GM18870 (cell line): Measurements from ENCODE around the gene GPSM1.
"Not testable (repeated sequence)": the region's sequence is repeated elsewhere in the genome, so short reads cannot be mapped to it uniquely, and the experiment has no call there.

Source experiments
- ATAC-seq: cut with Tn5 transposase; IDR thresholded peaks from one replicate; pipeline ENCODE4 v1.9.1; 2021; ENCODE audit warnings: moderate library complexity; ENCODE audit not compliant: unreplicated experiment

GPSM1 gene

GRCh38 chr9:136343121-136343883, 16.0 kb downstream of the GPSM1 start:
- no peak for ATAC-seq

DNA sequence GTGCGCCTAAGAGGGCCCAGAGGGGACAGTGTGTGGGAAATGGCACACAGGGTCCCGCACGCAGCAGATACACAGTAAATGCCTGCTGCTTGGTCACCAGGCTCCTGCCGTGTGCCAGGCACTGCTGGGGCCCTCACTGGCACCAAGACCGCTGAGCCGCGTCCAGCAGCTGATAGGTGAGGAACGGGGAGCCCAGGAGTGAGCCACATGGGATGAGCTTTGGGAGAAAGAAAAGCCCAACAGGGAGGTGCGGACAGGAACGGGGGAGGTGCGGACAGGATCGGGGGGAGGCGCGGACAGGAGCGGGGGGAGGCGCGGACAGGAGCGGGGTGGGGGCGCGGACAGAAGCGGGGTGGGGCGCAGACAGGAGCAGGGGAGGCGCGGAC, 16.5 kb downstream of the GPSM1 start:
- no peak for ATAC-seq

- no peak for ATAC-seq
Observed at GRCh38 chr9:136344544-136345280, 17.4 kb downstream of the GPSM1 start.

DNA sequence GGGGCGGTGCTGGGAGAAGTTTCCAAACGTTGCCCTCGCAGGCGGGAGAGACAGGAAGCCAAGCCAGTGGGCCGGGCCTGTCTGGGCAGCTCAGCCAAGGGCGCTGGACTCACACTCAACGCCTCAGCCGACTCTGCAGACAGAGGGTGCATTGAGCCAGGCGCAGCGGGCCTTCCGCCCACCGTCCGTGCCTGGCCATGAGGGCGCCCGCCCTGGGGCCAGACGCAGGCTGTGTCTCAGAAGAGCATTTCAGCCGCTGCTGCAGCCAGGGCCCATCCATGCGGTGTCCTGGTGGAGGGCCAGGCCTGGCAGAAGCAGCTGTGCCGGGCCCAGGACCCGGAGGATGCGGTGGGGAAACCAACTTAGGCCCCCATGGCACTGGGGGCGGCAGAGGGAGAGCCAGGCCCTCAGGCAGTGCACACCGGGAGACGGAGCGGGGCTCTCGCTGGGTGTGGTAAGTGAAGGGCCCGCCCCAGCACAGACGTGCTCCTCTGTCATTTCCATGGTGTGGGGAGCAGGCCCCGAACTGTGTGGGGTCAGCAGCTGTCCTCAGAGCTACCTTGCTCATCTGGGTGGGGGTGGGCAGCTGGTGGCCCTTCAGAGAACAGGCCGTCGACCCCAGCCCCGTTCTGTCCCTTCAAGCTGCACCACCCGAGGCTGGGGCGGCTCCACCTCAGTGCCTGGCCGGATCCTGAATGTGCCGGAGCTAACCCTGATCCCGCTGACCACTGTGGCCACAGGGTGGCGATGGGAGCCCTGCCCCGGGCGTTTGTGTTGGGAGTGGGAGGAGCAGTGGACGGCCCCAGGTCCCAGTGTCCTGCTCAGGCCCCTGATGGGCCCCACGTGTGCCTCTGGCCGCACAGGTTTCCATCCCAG, 18.2 kb downstream of the GPSM1 start:
- ATAC-seq = no peak

DNA sequence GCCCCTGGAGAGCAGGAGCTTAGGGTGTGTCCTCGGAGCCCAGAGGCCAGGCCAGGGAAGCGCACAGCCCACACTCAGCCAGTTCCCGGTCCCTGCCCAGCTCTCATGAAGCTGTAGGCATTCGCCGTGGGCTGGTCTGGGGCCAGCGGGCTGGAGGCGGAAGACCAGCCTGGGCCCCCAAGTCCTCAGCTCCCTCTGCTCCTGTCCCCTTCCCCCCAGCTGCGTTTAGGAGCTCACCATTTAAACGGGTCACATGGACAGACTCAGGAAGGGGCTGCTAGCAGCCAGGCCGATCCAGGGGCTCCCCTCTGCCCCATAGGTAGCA, 18.8 kb downstream of the GPSM1 start:
- no peak for ATAC-seq

DNA sequence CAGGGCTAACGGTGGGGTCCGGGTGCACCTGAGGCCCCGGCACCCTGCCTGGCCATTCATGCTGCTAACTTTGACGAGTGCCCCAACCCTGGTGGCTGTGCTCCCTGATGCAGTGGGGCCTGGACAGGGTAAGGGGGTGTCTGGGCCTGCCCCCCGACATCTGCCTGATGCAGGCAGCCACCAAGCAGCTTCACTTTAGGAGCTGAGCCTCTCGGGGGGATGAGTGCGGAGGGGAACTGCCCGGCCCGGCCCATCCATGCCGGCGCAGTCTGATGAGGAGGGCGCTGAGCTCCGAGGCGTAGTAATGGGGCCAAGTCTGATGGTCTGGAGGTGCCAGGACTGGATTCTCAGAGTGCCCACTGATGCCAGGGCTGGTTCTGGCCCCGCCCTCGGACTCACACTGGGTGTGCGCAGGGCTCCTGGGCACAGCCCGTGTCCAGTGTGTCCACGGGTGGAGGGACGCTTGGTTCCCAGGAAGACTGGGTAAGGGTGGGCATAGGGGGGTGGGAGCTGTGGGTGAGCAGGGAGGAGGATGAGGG, 19.7 kb downstream of the GPSM1 start:
- ATAC-seq = no peak

GRCh38 chr9:136347472-136348256, 20.3 kb downstream of the GPSM1 start:
- ATAC-seq = no peak

DNA sequence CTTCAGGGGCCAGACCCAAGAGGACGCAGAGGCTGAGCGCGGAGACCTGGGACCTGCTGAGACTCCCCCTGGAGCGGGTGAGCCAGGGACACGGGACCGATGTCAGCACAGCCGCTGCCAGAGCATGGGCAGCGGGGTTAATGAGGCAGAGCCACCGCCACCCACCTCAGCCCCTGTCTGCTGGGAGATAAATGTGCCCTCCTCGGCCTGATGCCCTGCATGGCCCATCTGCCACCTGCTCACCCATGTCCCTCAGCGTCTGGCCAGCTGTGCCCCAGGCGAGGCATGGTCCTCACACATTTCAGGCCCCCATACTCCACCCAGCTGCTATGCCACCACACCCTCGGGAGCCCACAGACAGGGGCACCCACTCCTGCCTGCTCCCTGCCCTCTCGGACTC, 21.4 kb downstream of the GPSM1 start:
- ATAC-seq = no peak

DNA sequence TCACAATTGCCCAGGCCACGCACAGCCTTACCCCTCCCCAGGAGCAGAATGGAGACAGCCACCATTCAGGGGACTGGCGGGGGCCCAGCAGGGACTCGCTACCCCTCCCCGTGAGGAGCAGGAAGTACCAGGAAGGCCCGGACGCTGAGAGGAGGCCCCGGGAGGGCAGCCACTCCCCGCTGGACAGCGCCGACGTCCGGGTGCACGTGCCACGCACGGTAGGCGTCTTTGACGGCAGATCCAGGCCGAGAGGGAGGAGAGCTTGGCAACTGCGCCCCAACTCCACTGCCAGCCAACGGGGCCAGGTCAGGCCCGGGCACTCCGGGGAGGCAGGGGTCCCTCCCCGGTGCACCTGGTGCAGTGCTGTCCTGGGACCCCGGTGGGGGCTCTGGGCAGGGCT, 22.2 kb downstream of the GPSM1 start:
- ATAC-seq = no peak

GRCh38 chr9:136351252-136351800, 24.0 kb downstream of the GPSM1 start:
- no peak for ATAC-seq

DNA sequence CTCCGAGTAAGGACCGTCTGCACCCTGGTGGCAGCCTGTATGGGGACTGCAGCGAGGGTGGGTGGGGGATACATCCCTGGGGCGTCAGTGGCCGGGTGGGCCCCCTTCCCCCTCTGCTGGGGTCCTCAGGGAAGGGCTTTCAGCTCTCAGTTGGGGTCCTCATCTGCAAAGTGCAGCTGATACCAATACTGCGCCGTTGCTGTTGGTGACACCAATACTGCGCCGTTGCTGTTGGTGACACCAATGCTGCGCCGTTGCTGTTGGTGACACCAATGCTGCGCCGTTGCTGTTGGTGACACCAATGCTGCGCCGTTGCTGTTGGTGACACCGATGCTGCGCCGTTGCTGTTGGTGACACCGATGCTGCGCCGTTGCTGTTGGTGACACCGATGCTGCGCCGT, 24.5 kb downstream of the GPSM1 start:
- not testable (repeated sequence) for ATAC-seq

GRCh38 chr9:136352682-136353081, 25.3 kb downstream of the GPSM1 start:
- no peak for ATAC-seq

GRCh38 chr9:136353088-136353487, 25.7 kb downstream of the GPSM1 start:
- no peak for ATAC-seq

DNA sequence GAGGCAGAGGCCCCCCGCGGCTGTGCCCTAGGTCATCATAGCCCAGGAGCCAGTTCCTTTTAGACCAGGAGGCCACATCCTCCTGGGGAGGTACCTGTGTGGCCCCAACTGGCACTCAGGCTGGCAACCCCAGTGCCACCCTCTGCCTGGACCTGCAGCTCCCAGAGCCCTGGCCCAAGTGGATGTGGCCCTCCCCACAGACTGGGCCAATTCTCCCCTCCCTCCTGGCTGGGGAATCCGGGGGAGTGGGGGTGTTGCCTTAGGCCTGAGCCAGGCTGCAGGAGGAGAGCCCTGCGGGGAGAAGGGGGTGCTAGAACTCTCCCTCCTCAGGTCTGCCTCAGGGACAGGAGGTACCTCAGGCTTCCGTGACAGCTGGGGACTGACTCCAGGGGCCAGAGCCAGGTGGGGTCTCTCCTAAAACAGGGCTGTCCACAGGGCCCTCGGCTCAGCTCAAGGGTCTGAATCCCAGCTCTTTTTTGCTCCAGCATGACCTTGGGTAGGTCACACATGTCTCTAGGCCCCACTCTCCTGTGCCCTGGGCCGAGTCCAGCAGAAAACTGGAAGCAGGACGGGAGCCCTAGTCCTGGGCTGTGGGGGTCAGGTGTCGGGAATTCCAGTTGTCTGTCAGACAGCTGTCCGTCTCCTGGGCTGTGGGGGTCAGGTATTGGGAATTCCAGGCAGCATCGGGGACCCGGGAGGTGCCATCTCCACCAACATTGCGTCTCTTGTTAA, 26.6 kb downstream of the GPSM1 start:
- no peak for ATAC-seq

DNA sequence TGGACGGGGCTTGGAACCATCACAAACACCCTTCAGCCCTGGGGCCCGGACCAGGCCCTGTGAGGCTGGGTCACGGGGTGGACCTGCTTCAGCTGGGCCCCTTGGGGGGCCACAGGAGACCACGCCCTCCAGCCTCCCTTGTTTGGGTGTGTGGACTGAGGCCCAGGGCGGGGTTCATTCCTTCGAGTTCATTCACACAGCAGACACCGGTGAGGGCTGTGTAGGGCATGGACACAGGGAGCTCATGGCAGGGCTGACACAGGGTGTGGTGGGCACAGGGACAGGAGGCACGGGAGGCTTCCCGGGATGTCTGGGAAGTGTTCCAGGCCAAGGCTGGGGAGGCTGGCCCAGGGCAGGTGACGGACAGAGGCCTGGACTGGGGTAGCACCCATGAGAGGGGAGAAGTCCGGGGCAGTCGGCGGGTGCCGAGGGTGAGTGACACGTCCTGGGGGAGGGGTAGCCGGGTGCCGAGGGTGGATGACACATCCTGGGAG, 27.3 kb downstream of the GPSM1 start:
- no peak for ATAC-seq

GRCh38 chr9:136355616-136356557, 28.5 kb downstream of the GPSM1 start:
- no peak for ATAC-seq

GRCh38 chr9:136357202-136357725, 29.9 kb downstream of the GPSM1 start:
- ATAC-seq = no peak

DNA sequence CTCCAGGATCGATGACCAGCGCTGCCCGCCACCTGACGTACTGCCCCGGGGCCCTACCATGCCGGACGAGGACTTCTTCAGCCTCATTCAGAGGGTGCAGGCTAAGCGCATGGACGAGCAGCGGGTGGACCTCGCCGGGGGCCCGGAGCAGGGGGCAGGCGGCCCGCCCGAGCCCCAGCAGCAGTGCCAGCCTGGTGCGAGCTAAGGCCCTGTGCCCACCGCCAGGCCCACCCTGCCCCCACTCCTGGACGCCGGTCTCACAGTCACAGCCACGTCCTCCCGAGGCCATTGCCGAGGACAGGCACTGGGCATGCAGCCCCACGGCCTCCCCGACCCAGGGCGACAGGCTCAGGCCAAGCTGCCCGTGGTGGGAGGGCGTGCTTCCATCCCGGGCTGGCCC, 30.7 kb downstream of the GPSM1 start:
- ATAC-seq = no peak
